ENCODE results near the gene TMEM8B. TPM values are rescaled to one million over a fixed set of nuclear protein-coding genes. Genes with fewer than 3 reads are reported as not detected.
A peak's percentile ranks its signal among the peaks of the same experiment; 100 is the strongest.

Gene TMEM8B
- total RNA-seq, 1 donor from 2014 or later = 5.6 TPM

- no peak for DNase-seq
Observed at GRCh38 chr9:35842020-35842745, 13.2 kb downstream of the TMEM8B start.

DNA sequence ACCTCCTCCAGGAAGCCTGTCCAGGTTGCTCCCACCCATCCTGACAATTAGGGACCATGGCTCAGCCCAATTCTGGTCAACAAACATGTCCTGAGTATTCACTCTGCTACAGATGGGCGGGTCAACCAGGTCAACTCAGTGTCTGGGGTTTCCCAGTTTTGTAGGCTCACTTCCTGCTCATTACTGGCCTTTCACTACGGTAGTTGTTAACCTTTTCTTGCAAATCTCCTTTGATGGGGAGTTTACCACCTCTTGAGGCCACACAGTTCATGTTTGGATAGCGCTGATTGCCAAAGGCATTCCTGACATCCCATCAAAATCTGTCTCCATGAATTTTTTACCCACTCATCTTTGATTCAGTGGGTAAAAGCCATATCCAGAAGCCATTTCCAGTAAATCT lies 13.8 kb downstream of the TMEM8B start:
- no peak for DNase-seq

- DNase-seq = peak; percentile 16
Observed at GRCh38 chr9:35844628-35845270, 15.7 kb downstream of the TMEM8B start.

- no peak for DNase-seq
Observed at GRCh38 chr9:35845824-35846771, 17.1 kb downstream of the TMEM8B start.

- DNase-seq = peak; percentile 70
Observed at GRCh38 chr9:35847792-35848572, 19.0 kb downstream of the TMEM8B start.

DNA sequence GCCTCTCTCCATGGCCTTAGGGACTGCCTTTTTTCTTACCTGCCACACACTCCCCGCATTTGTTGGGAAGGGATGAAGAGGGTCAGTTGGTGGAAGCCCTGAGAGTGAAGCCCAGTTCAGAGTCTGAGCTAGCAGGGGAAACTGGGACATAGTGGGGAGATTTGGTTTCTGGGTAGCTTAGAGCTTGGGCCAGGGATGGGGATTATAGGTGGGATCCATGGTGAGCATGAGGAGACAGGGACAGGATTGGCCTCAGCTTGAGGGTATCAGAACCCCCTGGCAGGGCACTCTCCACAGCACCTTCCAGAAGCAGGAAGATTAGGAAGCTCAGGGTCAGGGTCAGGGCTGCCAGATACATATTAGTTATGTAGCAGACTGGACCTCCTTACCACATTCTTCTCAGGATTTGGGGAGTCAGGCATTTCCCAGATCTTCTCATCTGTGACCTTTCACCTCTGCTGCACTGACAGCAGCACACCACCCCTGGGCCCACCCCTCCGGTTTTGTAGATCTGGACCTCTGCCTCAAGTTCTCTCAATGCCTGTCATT lies 23.3 kb downstream of the TMEM8B start:
- DNase-seq = no peak

DNA sequence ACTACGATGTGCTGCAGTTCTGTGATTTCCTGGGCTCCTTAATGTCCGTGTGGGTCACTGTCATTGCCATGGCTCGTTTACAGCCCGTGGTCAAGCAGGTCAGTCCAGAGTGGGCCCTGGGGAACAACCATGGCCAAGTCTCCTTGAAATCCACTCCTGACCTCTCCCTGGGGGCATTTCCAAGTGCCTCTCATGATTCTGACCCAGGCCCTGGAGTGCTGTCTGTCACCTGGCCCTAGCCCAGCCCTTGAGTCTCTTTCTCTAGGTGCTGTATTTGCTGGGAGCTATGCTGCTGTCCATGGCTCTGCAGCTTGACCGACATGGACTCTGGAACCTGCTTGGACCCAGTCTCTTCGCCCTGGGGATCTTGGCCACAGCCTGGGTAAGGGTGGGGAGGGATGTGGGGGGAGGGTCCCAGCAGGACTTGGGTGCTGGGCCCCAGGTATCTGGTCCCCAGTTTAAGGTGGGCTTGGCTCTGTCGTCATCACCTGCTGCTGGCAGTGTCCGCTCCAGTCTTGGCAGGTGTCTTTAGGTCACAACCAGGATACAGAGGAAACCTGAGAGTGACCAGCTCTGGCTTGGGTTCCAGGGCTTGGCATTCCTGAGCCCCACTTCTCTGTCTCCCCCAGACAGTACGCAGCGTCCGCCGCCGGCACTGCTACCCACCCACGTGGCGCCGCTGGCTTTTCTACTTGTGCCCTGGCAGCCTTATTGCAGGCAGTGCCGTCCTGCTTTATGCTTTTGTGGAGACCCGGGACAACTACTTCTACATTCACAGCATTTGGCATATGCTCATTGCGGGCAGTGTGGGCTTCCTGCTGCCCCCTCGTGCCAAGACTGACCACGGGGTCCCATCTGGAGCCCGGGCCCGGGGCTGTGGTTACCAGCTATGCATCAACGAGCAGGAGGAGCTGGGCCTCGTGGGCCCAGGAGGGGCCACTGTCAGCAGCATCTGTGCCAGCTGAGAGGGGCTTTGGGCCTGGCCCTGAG lies 24.1 kb downstream of the TMEM8B start:
- DNase-seq = no peak

GRCh38 chr9:35854091-35854762 lies 25.2 kb downstream of the TMEM8B start:
- DNase-seq = no peak

DNA sequence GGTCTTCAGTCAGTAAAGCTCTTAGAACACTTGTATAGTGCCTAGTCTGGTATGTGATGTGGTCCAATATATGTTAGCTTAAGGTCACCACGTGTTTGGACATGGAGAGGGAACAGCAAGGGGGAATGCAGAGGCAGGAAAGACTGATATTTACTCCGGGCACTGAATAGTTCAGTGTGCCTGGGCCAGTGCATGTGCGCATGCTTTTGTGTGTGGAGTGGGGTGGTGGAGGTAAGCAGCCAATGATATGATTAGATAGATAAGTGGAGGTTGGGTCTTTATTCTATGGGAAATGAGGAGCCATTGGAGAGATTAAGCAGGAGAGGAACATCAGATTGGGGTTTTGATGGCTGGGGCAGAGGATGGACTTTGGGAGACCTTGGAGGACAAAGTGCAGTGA lies 27.2 kb downstream of the TMEM8B start:
- DNase-seq = no peak

GRCh38 chr9:35856882-35857281 lies 27.9 kb downstream of the TMEM8B start:
- DNase-seq = no peak

DNA sequence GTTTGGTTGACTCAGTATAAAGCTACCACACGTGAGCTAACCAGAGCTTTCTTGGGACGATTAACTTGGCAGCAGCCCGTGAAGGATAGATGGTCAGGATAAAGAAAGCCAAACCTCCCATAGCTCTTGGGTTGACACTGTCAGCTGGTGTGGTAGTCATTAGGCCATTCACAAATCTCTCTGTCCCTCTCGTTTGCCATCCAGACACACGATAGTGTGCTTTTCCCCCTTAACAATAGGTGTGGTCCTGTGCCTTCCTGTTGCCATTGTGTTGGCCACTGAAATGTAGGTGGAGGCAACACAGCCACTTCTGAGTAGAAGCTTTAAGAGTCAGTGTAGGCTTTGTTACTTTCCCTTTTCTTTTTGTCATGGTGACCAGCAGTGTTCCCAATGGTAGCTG lies 29.4 kb downstream of the TMEM8B start:
- no peak for DNase-seq

DNA sequence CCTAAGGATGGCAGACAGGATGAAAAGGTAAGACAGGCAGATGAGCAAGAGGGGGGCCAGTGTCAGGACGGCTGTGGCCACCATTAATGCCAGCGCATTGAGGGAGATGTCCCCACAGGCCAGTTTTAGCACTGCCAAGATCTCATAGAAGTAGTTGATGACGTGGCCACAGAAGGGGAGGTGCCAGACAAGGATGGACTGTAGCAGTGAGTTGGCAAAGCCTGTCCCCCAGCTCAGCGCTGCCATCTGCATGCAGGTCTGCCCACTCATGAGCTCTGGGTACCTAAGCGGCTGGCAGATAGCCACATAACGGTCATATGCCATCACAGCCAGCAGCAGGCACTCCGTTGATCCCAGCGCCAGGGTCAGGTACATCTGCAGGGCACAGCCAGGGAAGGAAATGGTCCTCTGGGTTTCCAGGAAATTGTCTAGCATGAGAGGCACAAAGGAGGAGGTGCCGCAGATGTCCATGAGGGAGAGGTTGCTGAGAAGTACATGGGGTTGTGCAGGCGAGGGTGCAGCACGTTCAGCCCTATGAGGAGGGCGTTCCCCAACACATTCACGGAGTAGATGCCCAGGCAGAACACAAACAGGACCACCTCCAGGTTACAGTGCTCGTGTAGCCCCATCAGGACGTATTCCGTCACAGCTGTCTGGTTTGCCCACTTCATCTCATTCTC lies 30.4 kb downstream of the TMEM8B start:
- DNase-seq = peak; percentile 48

DNA sequence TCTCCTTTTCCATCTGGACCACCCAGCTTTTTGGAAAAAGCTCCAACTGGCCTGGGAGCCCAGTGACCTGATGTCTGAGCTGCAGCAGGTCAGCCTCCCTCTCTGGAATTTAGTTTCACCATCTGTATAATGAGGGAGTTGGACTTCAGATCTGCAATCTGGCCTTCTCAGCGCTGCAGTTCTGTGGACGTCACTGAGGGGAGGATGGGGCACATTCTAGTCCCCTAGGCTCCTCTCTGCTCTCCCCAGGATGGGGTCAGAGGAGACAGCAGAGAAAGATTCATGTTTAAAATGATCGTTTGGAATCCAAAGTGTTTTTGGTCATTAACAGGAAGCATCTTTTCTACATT lies 30.9 kb downstream of the TMEM8B start:
- DNase-seq = no peak

DNA sequence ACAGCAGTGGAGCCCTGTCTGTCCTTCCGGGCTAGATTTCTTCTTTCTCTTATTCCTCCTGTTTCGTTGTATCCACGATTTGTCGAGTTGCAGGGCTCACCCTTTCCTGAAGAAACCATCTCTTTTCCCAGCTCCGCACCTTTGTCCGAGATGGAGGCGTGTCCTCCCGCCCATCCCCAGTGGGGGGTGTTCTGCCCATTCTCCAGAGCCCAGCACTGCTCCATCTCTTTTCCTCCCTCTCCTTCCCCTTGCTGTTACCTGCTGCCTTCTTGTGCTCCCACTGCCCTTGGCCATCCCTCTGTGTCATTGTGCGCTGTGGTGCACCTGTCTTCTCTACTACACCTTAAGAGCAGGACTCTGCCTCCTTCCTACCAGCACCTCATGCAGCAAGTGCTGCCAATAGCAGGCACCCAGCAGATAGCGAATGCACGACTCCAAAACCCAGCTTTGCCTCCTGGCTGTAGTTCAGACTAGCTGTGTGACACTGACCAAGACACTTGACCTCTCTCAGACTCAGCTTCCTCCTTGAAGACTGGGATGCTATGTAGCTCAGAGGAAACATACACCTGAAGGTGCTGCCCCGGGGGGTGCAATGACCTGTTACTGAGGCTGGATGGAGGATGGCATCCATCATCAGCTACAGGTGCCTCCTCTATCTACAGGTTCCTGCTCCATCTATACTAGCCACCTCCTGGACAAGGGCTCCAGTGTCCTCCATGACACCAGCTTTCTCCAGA lies 32.3 kb downstream of the TMEM8B start:
- DNase-seq = no peak

GRCh38 chr9:35862328-35862727 lies 33.3 kb downstream of the TMEM8B start:
- no peak for DNase-seq

DNA sequence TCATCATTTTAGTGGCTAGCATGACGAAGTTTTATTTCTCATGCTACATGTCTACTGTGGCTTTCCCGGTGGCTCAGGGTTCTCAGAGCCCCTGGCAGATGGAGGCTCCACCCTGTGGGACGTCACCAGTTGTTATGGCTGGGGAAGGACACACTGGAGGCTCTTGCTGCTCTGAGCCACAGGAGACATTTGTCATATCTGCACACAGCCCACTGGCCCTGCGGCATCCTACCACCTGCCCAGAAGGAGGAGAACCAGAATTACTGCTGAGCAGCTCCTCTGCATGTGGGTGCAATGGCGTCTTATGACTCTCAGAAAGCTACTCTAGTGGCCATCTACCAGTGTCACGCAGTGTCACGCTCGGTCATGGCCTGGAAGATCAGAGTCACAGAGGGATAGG lies 34.6 kb downstream of the TMEM8B start:
- DNase-seq = no peak

DNA sequence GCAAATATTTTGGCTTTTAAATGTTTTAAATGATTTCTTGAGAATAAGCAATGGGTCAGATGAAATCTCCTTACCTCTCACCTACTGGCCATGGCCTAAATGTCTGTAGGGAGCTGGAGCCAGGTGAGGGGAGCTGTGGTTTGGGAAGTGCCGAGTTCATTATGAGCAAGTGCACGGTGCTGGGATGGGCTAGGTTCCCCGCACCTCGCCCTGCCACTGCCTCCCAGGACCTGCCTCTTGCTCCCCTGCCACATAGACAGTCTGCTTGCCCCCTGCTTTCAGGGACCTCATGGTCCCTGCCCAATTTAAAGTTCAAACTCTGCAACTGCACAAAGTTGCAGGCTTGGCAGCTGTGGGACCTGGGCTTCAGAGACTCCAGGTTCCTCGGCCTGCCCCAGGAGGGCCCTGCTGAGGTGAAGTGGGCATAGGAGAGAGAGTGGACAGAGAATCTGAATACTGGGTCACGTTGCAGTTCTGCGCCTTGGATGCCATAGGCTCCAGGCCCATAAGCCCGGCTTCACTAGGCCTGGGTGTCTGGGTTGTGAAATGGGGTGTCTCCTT lies 35.7 kb downstream of the TMEM8B start:
- no peak for DNase-seq

DNA sequence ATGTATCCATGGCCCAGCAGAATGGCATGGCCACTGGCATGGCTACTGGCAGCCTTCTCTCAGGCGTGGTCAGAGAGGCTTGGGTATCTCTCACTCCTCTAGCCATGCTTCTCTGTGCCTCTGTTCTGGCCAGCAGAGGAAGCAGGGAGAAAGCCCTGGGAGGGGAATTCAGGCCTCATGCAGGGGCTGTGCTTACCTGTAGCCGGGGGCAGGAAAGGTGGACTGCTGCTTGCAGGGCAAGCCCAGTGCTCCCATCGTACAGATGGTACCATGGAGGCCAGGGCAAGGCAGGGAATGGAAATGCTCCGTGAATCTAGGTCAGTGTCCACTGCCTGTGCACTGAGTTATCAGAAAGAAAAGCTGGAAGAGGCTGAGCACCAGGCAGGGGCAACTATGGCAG lies 38.5 kb downstream of the TMEM8B start:
- no peak for DNase-seq

Measured in occipital lobe (tissue), 2 donors.